ENCODE data around the gene TMPRSS9. TPM values are rescaled to one million over a fixed set of nuclear protein-coding genes. Genes with fewer than 3 reads are reported as not detected.

TMPRSS9 gene
- total RNA-seq, 1 donor from 2014 or later, result not detected

GRCh38 chr19:2341244-2341751 is 18.8 kb upstream of the TMPRSS9 start:
- no peak overlapping the region for H3K4me3 ChIP-seq
- H3K9me3 ChIP-seq (replicated peaks), result no peaks in the 10 kb centered on the region
- TF ChIP-seq, protein P1, sequence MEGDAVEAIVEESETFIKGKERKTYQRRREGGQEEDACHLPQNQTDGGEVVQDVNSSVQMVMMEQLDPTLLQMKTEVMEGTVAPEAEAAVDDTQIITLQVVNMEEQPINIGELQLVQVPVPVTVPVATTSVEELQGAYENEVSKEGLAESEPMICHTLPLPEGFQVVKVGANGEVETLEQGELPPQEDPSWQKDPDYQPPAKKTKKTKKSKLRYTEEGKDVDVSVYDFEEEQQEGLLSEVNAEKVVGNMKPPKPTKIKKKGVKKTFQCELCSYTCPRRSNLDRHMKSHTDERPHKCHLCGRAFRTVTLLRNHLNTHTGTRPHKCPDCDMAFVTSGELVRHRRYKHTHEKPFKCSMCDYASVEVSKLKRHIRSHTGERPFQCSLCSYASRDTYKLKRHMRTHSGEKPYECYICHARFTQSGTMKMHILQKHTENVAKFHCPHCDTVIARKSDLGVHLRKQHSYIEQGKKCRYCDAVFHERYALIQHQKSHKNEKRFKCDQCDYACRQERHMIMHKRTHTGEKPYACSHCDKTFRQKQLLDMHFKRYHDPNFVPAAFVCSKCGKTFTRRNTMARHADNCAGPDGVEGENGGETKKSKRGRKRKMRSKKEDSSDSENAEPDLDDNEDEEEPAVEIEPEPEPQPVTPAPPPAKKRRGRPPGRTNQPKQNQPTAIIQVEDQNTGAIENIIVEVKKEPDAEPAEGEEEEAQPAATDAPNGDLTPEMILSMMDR (IDR thresholded peaks at IDR 0.05; ENCODE audit: borderline replicate concordance), result no peak
- H3K27me3 ChIP-seq (ENCODE audit: low read depth), result no peaks in the 10 kb centered on the region
- DNase-seq, result no peak
- H3K36me3 ChIP-seq, result peaks cover 56% of the 10 kb centered on the region
- H3K27ac ChIP-seq (replicated peaks), result no peak overlapping the region
- intact Hi-C loops (cut with micrococcal nuclease), result no loop called here
- H3K4me1 ChIP-seq, result no peaks in the 10 kb centered on the region

DNA sequence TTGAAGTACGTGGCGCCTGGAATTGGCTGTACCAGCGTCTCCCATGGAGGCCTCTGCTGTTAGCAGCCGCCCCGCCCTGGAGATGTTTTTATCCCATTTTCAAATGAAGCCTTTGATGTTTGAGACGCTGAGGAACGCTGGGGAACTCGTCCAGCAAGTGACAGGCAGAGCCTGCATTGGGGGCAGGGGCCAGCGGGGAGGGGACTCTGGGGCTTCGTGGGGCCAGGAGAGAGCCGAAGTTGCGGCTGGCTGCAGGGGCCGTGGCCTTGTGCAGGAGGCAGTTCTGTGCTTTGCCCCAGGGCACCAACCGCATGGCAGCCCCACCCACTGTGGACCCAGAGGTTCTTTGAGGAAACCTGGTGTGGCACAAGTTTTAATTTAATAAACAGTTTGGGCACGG is 18.1 kb upstream of the TMPRSS9 start:
- TF ChIP-seq, protein P1 (IDR thresholded peaks at IDR 0.05; ENCODE audit: borderline replicate concordance), result no peak
- H3K9me3 ChIP-seq (replicated peaks), result no peaks in the 10 kb centered on the region
- H3K4me3 ChIP-seq, result no peak overlapping the region
- H3K27me3 ChIP-seq (ENCODE audit: low read depth), result no peaks in the 10 kb centered on the region
- no peak overlapping the region for H3K27ac ChIP-seq (replicated peaks)
- intact Hi-C loops (cut with micrococcal nuclease), result no loop called here
- peaks cover 56% of the 10 kb centered on the region for H3K36me3 ChIP-seq
- no peak for DNase-seq
- H3K4me1 ChIP-seq, result no peaks in the 10 kb centered on the region

DNA sequence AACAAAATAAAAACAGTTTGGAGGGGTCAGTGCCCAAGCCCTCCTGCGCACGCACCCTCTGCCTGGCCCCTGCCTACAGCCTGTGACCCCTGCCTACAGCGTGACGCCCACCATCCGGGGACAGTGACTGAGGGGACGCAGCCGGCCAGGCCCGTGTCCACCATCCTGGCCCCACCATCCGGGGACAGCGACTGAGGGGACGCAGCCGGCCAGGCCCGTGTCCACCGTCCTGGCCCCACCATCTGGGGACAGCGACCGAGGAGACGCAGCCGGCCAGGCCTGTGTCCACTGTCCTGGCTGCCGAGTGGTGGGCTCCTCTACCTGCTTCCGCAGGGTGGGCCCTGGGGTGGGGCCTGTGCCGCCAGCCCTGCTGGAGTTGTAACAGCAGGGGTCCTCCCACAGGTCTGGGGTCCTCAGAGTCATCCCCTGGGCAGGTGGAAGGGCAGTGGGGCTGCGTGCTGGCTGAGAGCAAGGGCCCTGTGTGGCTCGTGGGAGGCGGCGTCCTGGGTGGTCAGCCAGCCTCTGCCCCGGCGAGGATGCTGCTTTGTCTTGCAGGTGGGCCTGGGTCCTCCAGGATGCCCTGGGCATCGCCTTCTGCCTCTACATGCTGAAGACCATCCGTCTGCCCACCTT is 17.3 kb upstream of the TMPRSS9 start:
- no peak for DNase-seq
- Histone ChIP-seq H3K4me1 (no peaks in the 10 kb centered on the region), H3K36me3 (peaks cover 56% of the 10 kb centered on the region), H3K9me3 (replicated peaks) (no peaks in the 10 kb centered on the region), H3K27ac (replicated peaks) (no peak overlapping the region), H3K4me3 (no peak overlapping the region), H3K27me3 (ENCODE audit: low read depth) (no peaks in the 10 kb centered on the region)
- TF ChIP-seq, protein P1 (IDR thresholded peaks at IDR 0.05; ENCODE audit: borderline replicate concordance), result no peak
- intact Hi-C loops (cut with micrococcal nuclease), result no loop called here

GRCh38 chr19:2343289-2343982 is 16.6 kb upstream of the TMPRSS9 start:
- Histone ChIP-seq H3K27me3 (ENCODE audit: low read depth) (no peaks in the 10 kb centered on the region), H3K9me3 (replicated peaks) (no peaks in the 10 kb centered on the region), H3K27ac (replicated peaks) (no peak overlapping the region), H3K4me3 (no peak overlapping the region), H3K36me3 (peaks cover 54% of the 10 kb centered on the region), H3K4me1 (no peaks in the 10 kb centered on the region)
- intact Hi-C loops (cut with micrococcal nuclease), result no loop called here
- no peak for DNase-seq
- TF ChIP-seq, protein P1 (IDR thresholded peaks at IDR 0.05; ENCODE audit: borderline replicate concordance), result no peak

DNA sequence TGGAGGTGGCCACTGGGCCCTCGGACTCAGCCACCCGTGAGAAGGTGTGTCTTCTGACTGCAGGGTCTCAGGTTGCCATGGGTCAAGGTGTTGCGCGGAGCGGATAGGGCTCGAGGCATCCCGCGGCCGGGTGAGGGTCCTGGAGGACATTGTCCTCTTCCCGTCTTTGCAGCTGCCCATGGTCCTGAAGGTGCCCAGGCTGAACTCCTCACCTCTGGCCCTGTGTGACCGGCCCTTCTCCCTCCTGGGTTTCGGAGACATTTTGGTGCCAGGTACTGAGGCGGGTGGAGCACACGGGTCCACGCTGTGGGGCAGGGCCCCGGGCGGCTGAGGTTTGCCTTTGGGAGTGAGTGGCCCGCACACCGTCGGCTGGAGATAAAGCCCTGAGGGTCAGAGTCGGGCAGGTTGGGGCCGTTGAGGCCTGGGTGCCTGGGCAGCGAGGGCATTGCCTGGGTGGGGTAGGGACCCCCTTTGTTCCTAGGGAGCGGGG is 15.6 kb upstream of the TMPRSS9 start:
- H3K36me3 ChIP-seq, result peaks cover 44% of the 10 kb centered on the region
- no peaks in the 10 kb centered on the region for H3K4me1 ChIP-seq
- H3K27me3 ChIP-seq (ENCODE audit: low read depth), result no peaks in the 10 kb centered on the region
- TF ChIP-seq, protein P1 (IDR thresholded peaks at IDR 0.05; ENCODE audit: borderline replicate concordance), result no peak
- H3K27ac ChIP-seq (replicated peaks), result no peak overlapping the region
- no peaks in the 10 kb centered on the region for H3K9me3 ChIP-seq (replicated peaks)
- no peak for DNase-seq
- no peak overlapping the region for H3K4me3 ChIP-seq
- intact Hi-C loops (cut with micrococcal nuclease), result no loop called here
